T follicular helper cell (primary cell): ENCODE results near the gene ADGRF4.

Experiments
- DNase-seq: peaks from one replicate; pipeline ENCODE4 v3.0.0-alpha.2; 2020; ENCODE audit warnings: low read depth
- total RNA-seq, 2 experiments: gene quantifications; one replicate each; lab custom pipeline; 2026; lab: John Stamatoyannopoulos, UW

ADGRF4 gene
- total RNA-seq, result 0 reads per million in 2 experiments

- DNase-seq, result no peak
Measured at GRCh38 chr6:47698342-47698787, at the start of gene ADGRF4. ADGRF4 (plus strand) TSS chr6:47698580; CDS start chr6:47707246, 8,666 bp downstream.

GRCh38 chr6:47650553-47651432 lies 47.6 kb upstream of the ADGRF4 start:
- DNase-seq, result no peak

GRCh38 chr6:47651505-47651944 lies 46.9 kb upstream of the ADGRF4 start:
- no peak for DNase-seq

GRCh38 chr6:47653706-47654105 lies 44.7 kb upstream of the ADGRF4 start:
- no peak for DNase-seq

- no peak for DNase-seq
Measured at GRCh38 chr6:47654255-47654654, 44.1 kb upstream of the ADGRF4 start.

GRCh38 chr6:47655719-47656595 lies 42.4 kb upstream of the ADGRF4 start:
- no peak for DNase-seq

GRCh38 chr6:47661960-47662359 lies 36.4 kb upstream of the ADGRF4 start:
- no peak for DNase-seq

GRCh38 chr6:47663462-47664216 lies 34.7 kb upstream of the ADGRF4 start:
- DNase-seq, result no peak

GRCh38 chr6:47665112-47665511 lies 33.3 kb upstream of the ADGRF4 start:
- DNase-seq, result no peak

GRCh38 chr6:47669684-47670513 lies 28.5 kb upstream of the ADGRF4 start:
- DNase-seq, result no peak

GRCh38 chr6:47670851-47671250 lies 27.5 kb upstream of the ADGRF4 start:
- DNase-seq, result no peak

GRCh38 chr6:47671777-47672176 lies 26.6 kb upstream of the ADGRF4 start:
- DNase-seq, result no peak

GRCh38 chr6:47672816-47673215 lies 25.6 kb upstream of the ADGRF4 start:
- no peak for DNase-seq

GRCh38 chr6:47674673-47675072 lies 23.7 kb upstream of the ADGRF4 start:
- no peak for DNase-seq

GRCh38 chr6:47677381-47678100 lies 20.8 kb upstream of the ADGRF4 start:
- no peak for DNase-seq

GRCh38 chr6:47678739-47679138 lies 19.6 kb upstream of the ADGRF4 start:
- no peak for DNase-seq

- DNase-seq, result no peak
Measured at GRCh38 chr6:47679322-47679906, 19.0 kb upstream of the ADGRF4 start.

- no peak for DNase-seq
Measured at GRCh38 chr6:47680051-47680450, 18.3 kb upstream of the ADGRF4 start.

GRCh38 chr6:47680724-47681123 lies 17.7 kb upstream of the ADGRF4 start:
- DNase-seq, result no peak
